GM10266 (cell line): ENCODE results near the gene GPR18.

Experiments
- DNase-seq: peaks from one replicate; pipeline ENCODE4 v3.0.0; 2012; ENCODE audit errors: extremely low spot score
- TF ChIP-seq, protein P1 (sequence below): IDR thresholded peaks from 2 replicates; pipeline ENCODE4 v1.5.1; 2012; ENCODE audit warnings: mild to moderate bottlenecking, low read depth; ENCODE audit not compliant: control insufficient read depth, insufficient read depth; ENCODE audit errors: missing control alignments

Gene GPR18

GRCh38 chr13:99281811-99282263, 23.7 kb upstream of the GPR18 start:
- TF ChIP-seq, protein P1, sequence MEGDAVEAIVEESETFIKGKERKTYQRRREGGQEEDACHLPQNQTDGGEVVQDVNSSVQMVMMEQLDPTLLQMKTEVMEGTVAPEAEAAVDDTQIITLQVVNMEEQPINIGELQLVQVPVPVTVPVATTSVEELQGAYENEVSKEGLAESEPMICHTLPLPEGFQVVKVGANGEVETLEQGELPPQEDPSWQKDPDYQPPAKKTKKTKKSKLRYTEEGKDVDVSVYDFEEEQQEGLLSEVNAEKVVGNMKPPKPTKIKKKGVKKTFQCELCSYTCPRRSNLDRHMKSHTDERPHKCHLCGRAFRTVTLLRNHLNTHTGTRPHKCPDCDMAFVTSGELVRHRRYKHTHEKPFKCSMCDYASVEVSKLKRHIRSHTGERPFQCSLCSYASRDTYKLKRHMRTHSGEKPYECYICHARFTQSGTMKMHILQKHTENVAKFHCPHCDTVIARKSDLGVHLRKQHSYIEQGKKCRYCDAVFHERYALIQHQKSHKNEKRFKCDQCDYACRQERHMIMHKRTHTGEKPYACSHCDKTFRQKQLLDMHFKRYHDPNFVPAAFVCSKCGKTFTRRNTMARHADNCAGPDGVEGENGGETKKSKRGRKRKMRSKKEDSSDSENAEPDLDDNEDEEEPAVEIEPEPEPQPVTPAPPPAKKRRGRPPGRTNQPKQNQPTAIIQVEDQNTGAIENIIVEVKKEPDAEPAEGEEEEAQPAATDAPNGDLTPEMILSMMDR = no peak
- DNase-seq = peak; percentile 20

- DNase-seq = no peak
- TF ChIP-seq, protein P1 = no peak
Observed at GRCh38 chr13:99280166-99280565, 22.0 kb upstream of the GPR18 start.

- TF ChIP-seq, protein P1 = no peak
- DNase-seq = no peak
Observed at GRCh38 chr13:99279637-99280036, 21.5 kb upstream of the GPR18 start.

DNA sequence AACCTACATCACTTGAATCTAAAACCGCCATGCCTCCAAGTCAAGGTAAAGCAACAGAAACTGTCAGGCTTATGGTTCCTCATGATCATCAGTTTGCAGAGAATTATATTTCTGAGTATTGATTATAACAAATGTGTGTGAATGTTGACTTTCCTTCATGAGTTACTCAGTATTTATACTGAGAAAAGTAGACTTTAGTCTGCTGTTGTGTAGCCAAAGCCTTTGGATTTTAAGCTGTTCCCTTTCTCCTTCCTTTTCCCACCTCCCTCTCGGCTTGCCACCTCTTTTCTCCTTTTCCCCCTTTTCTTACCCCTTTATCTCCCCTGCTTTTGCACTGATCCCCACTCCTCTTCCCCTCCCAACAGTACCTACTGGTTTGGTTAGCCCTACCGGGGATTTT, 20.7 kb upstream of the GPR18 start:
- DNase-seq = no peak
- TF ChIP-seq, protein P1 = no peak

DNA sequence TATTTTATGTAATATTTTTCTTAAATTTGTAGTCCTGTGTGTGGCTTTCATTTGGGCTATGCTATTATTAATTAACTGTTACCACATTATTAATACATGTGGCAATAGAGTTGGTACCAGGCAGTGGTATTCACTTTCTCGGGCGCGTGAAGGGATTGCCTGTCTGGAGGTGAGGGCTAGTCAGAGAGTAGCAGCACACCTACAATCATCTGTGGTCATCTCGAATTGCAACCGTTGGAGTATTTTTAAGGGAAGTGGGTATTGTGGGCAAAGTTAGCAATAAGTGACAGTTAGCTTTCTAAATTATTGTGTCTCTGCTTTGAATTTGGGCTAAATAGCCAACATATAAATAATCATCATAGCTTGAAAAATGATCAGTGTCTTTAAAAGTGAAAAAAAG, 20.0 kb upstream of the GPR18 start:
- TF ChIP-seq, protein P1 = no peak
- DNase-seq = no peak

GRCh38 chr13:99277629-99278028, 19.4 kb upstream of the GPR18 start:
- no peak for DNase-seq
- TF ChIP-seq, protein P1 = no peak

DNA sequence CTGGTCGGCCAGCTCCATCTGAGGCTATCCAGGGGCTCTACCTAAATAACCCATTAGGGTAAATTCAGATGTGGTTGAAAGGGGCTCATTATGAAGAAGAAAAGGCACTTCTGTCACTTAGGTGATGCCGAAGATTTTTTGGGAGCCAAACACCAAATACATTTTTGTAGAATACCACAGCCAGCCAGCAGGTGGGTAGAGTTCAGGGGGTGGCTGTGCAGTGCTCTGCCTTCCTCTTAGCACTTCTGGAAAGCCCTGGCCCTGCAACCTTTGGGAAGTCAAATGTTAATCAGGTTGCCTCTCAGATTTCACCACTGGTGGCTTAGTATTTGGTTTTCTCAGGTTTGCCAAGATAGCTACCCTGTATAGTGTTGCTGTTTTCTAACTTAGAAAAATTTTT, 18.5 kb upstream of the GPR18 start:
- no peak for DNase-seq
- TF ChIP-seq, protein P1 = no peak

- DNase-seq = no peak
Observed at GRCh38 chr13:99275093-99275469, 16.9 kb upstream of the GPR18 start.

More at GRCh38 chr13:99275093-99275469, 16.9 kb upstream of the GPR18 start:
- TF ChIP-seq, protein P1 = no peak
